Liver (tissue), 9 donors: Measurements from ENCODE around the gene TECTB. TPM values are rescaled to one million over a fixed set of nuclear protein-coding genes. Genes with fewer than 3 reads are reported as not detected.

Experiments used
- DNase-seq: peaks from one replicate; pipeline ENCODE4 v3.0.0-alpha.2; 2017; ENCODE audit warnings: low spot score
- H3K27ac ChIP-seq, 2 donors: one replicate each; pipeline ENCODE4 v1.7.0; 2013; ENCODE audit warnings: inconsistent platforms in 2 of 2, low read length in 2 of 2, control low read depth in 1 of 2, low read depth in 1 of 2, mild to moderate bottlenecking in 1 of 2
- H3K27me3 ChIP-seq, 4 donors: one replicate each; pipeline versions ENCODE4 v1.6.1 to v1.7.0; 2013; ENCODE audit warnings: low read length in 3 of 4, inconsistent platforms in 1 of 4, mild to moderate bottlenecking in 1 of 4, moderate library complexity in 1 of 4; ENCODE audit not compliant: control insufficient read depth in 4 of 4, insufficient read depth in 4 of 4
- H3K36me3 ChIP-seq, 4 donors: one replicate each; pipeline versions ENCODE4 v1.6.1 to v1.7.0; 2013; ENCODE audit warnings: low read length in 3 of 4, mild to moderate bottlenecking in 3 of 4, low read depth in 1 of 4, moderate library complexity in 1 of 4; ENCODE audit not compliant: control insufficient read depth in 4 of 4, insufficient read depth in 3 of 4
- H3K4me1 ChIP-seq, 4 donors: one replicate each; pipeline versions ENCODE4 v1.6.1 to v1.7.0; 2013; ENCODE audit warnings: low read length in 3 of 4, mild to moderate bottlenecking in 3 of 4, moderate library complexity in 1 of 4; ENCODE audit not compliant: control insufficient read depth in 4 of 4, insufficient read depth in 4 of 4
- H3K4me3 ChIP-seq, 3 donors: one replicate each; pipeline versions ENCODE4 v1.6.1 to v1.7.0; 2013; ENCODE audit warnings: low read length in 3 of 3, control low read depth in 1 of 3, low read depth in 1 of 3, mild to moderate bottlenecking in 1 of 3
- H3K9ac ChIP-seq, 2 donors: one replicate each; pipeline ENCODE4 v1.7.0; 2013; ENCODE audit warnings: low read length in 2 of 2, mild to moderate bottlenecking in 2 of 2, moderate library complexity in 2 of 2, control low read depth in 1 of 2, low read depth in 1 of 2
- H3K9me3 ChIP-seq, 4 donors: one replicate each; pipeline versions ENCODE4 v1.6.1 to v1.7.0; 2013; ENCODE audit warnings: low read length in 3 of 4; ENCODE audit not compliant: control insufficient read depth in 4 of 4
- EGR1 ChIP-seq, 2 donors: IDR thresholded peaks; 2 replicates each; pipeline ENCODE4 v1.6.1; 2016 to 2018; ENCODE audit warnings: antibody characterized with exemption in 2 of 2, low read depth in 2 of 2
- FOXA1 ChIP-seq: IDR thresholded peaks from 2 replicates; pipeline ENCODE4 v1.6.1; 2016; ENCODE audit warnings: antibody characterized with exemption
- FOXA2 ChIP-seq: IDR thresholded peaks from 2 replicates; pipeline ENCODE4 v1.6.1; 2016; ENCODE audit warnings: antibody characterized with exemption
- GABPA ChIP-seq, 2 donors: IDR thresholded peaks in 1 of 2; conservative IDR thresholded peaks in 1 of 2; 2 replicates each; pipeline ENCODE4 v1.6.1; 2016; ENCODE audit warnings: antibody characterized with exemption in 2 of 2, mild to moderate bottlenecking in 1 of 2, moderate library complexity in 1 of 2
- HNF4A ChIP-seq, 2 donors: conservative IDR thresholded peaks; 2 replicates each; pipeline ENCODE4 v1.6.1; 2016; ENCODE audit warnings: antibody characterized with exemption in 2 of 2, mild to moderate bottlenecking in 2 of 2
- JUND ChIP-seq, 2 donors: IDR thresholded peaks; 2 replicates each; pipeline ENCODE4 v1.6.1; 2016; ENCODE audit warnings: antibody characterized with exemption in 2 of 2
- NR2F2 ChIP-seq: IDR thresholded peaks from 2 replicates; pipeline ENCODE4 v1.6.1; 2016; ENCODE audit warnings: antibody characterized with exemption
- RAD21 ChIP-seq, 2 donors: IDR thresholded peaks; 2 replicates each; pipeline ENCODE4 v1.6.1; 2016; ENCODE audit warnings: antibody characterized with exemption in 2 of 2, mild to moderate bottlenecking in 2 of 2
- RXRA ChIP-seq, 2 donors: IDR thresholded peaks; 2 replicates each; pipeline ENCODE4 v1.6.1; 2017 to 2018; ENCODE audit warnings: antibody characterized with exemption in 2 of 2, mild to moderate bottlenecking in 1 of 2
- SP1 ChIP-seq: IDR thresholded peaks from 2 replicates; pipeline ENCODE4 v1.6.1; 2018; ENCODE audit warnings: antibody characterized with exemption, mild to moderate bottlenecking
- TAF1 ChIP-seq: conservative IDR thresholded peaks from 2 replicates; pipeline ENCODE4 v1.6.1; 2016; ENCODE audit warnings: antibody characterized with exemption, mild to moderate bottlenecking
- YY1 ChIP-seq: IDR thresholded peaks from 2 replicates; pipeline ENCODE4 v1.6.1; 2016; ENCODE audit warnings: antibody characterized with exemption, mild to moderate bottlenecking
- WGBS: extraction: QIAGEN DNeasy Blood & Tissue Kit; methylation state at CpG from one replicate; pipeline ENCODE4 v1.1.7; 2013; 5-methylcytosine and 5-hydroxymethylcytosine counted together
- polyA plus RNA-seq, 2 donors: library from polyadenylated mRNA; stranded (reverse) in 1 of 2; unstranded in 1 of 2; fragments of 200-250 nt in 1 of 2; fragments of >200 nt in 1 of 2; fragmentation: Nextera tagmentation in 1 of 2; extraction: Ambion mirVana in 1 of 2; gene quantifications; one replicate each; pipeline versions ENCODE4 v1.2.1 to v1.2.3, GENCODE V29; 2013 to 2015
- total RNA-seq, 2 donors: library from RNA; depleted of rRNA; stranded (reverse); fragments of >200 nt; gene quantifications; one replicate each; pipeline ENCODE4 v1.2.3, GENCODE V29; 2014
- TF ChIP-seq, protein P1 (sequence below): fragments of 150-350 bp; IDR thresholded peaks from 2 replicates; pipeline ENCODE4 v1.5.1; 2017; ENCODE audit warnings: improper control_type of control experiment, low read depth, low read length; ENCODE audit not compliant: missing input control
- TF ChIP-seq, protein P2 (sequence below): IDR thresholded peaks from 2 replicates; pipeline ENCODE4 v1.6.1; 2016; ENCODE audit warnings: antibody characterized with exemption
- TF ChIP-seq, protein P3 (sequence below): IDR thresholded peaks from 2 replicates; pipeline ENCODE4 v1.6.1; 2016; ENCODE audit warnings: antibody characterized with exemption, mild to moderate bottlenecking
- TF ChIP-seq, protein P4 (sequence below): IDR thresholded peaks from 2 replicates; pipeline ENCODE4 v1.6.1; 2016; ENCODE audit warnings: antibody characterized with exemption
- donor health status: healthy.
- donor health status: healthy.
- donor health status: healthy.
- donor health status: healthy.
- donor health status: healthy.

TECTB gene
- total and polyA plus RNA-seq, 4 donors = 0.05 to 0.44 (median 0.08) TPM

DNA sequence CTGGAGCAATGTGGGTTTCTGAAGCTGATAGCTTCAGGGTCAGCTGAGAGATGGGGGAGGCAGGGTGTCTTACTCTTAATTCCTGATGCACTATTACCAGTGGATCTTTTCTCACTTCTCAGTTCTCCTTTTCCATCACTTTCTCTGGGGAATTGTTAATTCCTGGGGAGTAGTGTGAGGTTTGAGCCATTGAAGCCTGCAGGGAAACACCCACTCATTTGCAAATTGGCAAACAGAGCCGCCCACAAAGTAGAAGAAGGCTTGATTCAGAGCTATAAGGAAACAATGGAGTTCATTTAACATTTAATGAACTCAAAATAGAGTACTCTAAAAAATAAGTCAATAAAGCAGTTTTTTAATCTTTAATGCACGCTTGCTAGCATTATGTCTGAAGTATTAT, 4.3 kb upstream of the TECTB start:
- Histone ChIP-seq H3K36me3 (no peaks in the 10 kb centered on the region), H3K4me1 (peaks cover 10 to 44% (median 26%) of the 10 kb centered on the region in 4 donors), H3K4me3 (no peak overlapping the region), H3K9me3 (no peaks in the 10 kb centered on the region), H3K27me3 (no peaks in the 10 kb centered on the region), H3K27ac (peak overlapping the region; percentile 8 to 36), H3K9ac (no peak overlapping the region)
- TF ChIP-seq JUND (IDR thresholded peaks at IDR 0.05) = no peak
- TF ChIP-seq, protein P1, sequence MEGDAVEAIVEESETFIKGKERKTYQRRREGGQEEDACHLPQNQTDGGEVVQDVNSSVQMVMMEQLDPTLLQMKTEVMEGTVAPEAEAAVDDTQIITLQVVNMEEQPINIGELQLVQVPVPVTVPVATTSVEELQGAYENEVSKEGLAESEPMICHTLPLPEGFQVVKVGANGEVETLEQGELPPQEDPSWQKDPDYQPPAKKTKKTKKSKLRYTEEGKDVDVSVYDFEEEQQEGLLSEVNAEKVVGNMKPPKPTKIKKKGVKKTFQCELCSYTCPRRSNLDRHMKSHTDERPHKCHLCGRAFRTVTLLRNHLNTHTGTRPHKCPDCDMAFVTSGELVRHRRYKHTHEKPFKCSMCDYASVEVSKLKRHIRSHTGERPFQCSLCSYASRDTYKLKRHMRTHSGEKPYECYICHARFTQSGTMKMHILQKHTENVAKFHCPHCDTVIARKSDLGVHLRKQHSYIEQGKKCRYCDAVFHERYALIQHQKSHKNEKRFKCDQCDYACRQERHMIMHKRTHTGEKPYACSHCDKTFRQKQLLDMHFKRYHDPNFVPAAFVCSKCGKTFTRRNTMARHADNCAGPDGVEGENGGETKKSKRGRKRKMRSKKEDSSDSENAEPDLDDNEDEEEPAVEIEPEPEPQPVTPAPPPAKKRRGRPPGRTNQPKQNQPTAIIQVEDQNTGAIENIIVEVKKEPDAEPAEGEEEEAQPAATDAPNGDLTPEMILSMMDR = no peak
- TF ChIP-seq EGR1 (IDR thresholded peaks at IDR 0.05; ENCODE audit: low read depth in 2 of 2) = peak in 1 of 2 donors; percentile 27
- TF ChIP-seq YY1 = peak; percentile 32
- 68% methylated on average over 2 of the region's 2 CpGs for WGBS
- no peak for DNase-seq

DNA sequence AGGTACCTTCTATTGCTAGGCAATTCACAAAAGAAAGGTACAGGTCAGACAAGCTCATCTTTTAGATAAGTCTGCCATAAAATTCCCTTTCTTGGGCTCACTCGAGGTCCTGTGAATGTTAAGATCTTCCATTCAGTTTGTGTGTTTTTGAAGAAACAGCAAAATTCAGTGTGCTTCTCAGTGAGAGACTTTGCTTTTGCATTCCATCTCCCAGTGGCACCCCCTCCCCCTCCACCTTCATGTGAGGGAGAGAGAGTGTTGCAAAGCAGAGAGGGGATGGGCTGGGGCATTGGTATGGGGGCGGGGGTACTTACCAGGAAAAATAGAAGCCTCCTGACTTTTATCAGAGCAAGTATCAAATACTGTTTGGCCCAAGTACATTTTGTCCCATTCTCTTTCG, 3.8 kb upstream of the TECTB start:
- Histone ChIP-seq H3K9me3 (no peaks in the 10 kb centered on the region), H3K4me1 (peaks cover 10 to 42% (median 25%) of the 10 kb centered on the region in 4 donors), H3K36me3 (no peaks in the 10 kb centered on the region), H3K27ac (peak overlapping the region; percentile 8 to 67), H3K27me3 (no peaks in the 10 kb centered on the region), H3K4me3 (no peak overlapping the region), H3K9ac (no peak overlapping the region)
- TF ChIP-seq SP1 (no peak), RAD21 (IDR thresholded peaks at IDR 0.05) (no peak), RXRA (IDR thresholded peaks at IDR 0.05) (no peak), NR2F2 (no peak), FOXA1 (no peak), HNF4A (conservative IDR thresholded peaks at IDR 0.05) (no peak), JUND (IDR thresholded peaks at IDR 0.05) (no peak), TAF1 (no peak), EGR1 (IDR thresholded peaks at IDR 0.05; ENCODE audit: low read depth in 2 of 2) (no peak), YY1 (no peak), FOXA2 (no peak), GABPA (IDR thresholded peaks at IDR 0.05 in 1 of 2, conservative IDR thresholded peaks at IDR 0.05 in 1 of 2) (no peak)
- TF ChIP-seq, protein P2, sequence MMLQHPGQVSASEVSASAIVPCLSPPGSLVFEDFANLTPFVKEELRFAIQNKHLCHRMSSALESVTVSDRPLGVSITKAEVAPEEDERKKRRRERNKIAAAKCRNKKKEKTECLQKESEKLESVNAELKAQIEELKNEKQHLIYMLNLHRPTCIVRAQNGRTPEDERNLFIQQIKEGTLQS = no peak
- TF ChIP-seq, protein P3, sequence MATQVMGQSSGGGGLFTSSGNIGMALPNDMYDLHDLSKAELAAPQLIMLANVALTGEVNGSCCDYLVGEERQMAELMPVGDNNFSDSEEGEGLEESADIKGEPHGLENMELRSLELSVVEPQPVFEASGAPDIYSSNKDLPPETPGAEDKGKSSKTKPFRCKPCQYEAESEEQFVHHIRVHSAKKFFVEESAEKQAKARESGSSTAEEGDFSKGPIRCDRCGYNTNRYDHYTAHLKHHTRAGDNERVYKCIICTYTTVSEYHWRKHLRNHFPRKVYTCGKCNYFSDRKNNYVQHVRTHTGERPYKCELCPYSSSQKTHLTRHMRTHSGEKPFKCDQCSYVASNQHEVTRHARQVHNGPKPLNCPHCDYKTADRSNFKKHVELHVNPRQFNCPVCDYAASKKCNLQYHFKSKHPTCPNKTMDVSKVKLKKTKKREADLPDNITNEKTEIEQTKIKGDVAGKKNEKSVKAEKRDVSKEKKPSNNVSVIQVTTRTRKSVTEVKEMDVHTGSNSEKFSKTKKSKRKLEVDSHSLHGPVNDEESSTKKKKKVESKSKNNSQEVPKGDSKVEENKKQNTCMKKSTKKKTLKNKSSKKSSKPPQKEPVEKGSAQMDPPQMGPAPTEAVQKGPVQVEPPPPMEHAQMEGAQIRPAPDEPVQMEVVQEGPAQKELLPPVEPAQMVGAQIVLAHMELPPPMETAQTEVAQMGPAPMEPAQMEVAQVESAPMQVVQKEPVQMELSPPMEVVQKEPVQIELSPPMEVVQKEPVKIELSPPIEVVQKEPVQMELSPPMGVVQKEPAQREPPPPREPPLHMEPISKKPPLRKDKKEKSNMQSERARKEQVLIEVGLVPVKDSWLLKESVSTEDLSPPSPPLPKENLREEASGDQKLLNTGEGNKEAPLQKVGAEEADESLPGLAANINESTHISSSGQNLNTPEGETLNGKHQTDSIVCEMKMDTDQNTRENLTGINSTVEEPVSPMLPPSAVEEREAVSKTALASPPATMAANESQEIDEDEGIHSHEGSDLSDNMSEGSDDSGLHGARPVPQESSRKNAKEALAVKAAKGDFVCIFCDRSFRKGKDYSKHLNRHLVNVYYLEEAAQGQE = no peak
- TF ChIP-seq, protein P1 = no peak
- TF ChIP-seq, protein P4, sequence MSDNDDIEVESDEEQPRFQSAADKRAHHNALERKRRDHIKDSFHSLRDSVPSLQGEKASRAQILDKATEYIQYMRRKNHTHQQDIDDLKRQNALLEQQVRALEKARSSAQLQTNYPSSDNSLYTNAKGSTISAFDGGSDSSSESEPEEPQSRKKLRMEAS = no peak
- no peak for DNase-seq
- WGBS = 54% methylated on average over 3 of the region's 3 CpGs
